Neural crest cell (in vitro differentiated cells): Measurements from ENCODE around the gene SF3A1. TPM values are rescaled to one million over a fixed set of nuclear protein-coding genes. Genes with fewer than 3 reads are reported as not detected.

Experiments
- DNase-seq: peaks from one replicate; pipeline ENCODE4 v3.0.0; 2021; ENCODE audit warnings: low read depth, mixed read lengths, low spot score
- H3K27ac Mint-ChIP-seq: one replicate; pipeline ENCODE4 v1.8.0; 2021; ENCODE audit warnings: mild to moderate bottlenecking, mixed read lengths; ENCODE audit not compliant: unreplicated experiment
- H3K27me3 Mint-ChIP-seq: 2 replicates; pipeline ENCODE4 v1.8.0; 2021; ENCODE audit warnings: low read depth, mild to moderate bottlenecking, mixed read lengths
- H3K36me3 Mint-ChIP-seq: 2 replicates; pipeline ENCODE4 v1.8.0; 2021; ENCODE audit warnings: low read depth, mild to moderate bottlenecking, mixed read lengths
- H3K4me1 Mint-ChIP-seq: 2 replicates; pipeline ENCODE4 v1.8.0; 2021; ENCODE audit warnings: mixed read lengths
- H3K4me3 Mint-ChIP-seq: one replicate; pipeline ENCODE4 v1.8.0; 2021; ENCODE audit warnings: mild to moderate bottlenecking, mixed read lengths
- H3K9me3 Mint-ChIP-seq: 2 replicates; pipeline ENCODE4 v1.8.0; 2021; ENCODE audit warnings: mixed read lengths
- CTCF ChIP-seq: fragments of 200-600 bp; sonication (generic); conservative IDR thresholded peaks from 2 replicates; pipeline ENCODE4 v1.5.0; 2021; ENCODE audit warnings: antibody characterized with exemption, mild to moderate bottlenecking
- total RNA-seq: library from RNA; stranded (reverse); gene quantifications from 2 replicates; pipeline ENCODE4 v1.2.1, GENCODE V29; 2021

SF3A1 gene
- total RNA-seq, 1 donor from 2014 or later, result 265 TPM

GRCh38 chr22:30305519-30305905, 51.2 kb downstream of the SF3A1 start:
- no peak overlapping the region for H3K27ac Mint-ChIP-seq
- H3K27me3 Mint-ChIP-seq, result no peaks in the 10 kb centered on the region
- H3K4me3 Mint-ChIP-seq, result no peak overlapping the region
- DNase-seq, result no peak
- TF ChIP-seq CTCF, result no peak
- H3K4me1 Mint-ChIP-seq, result peaks cover 14% of the 10 kb centered on the region
- H3K36me3 Mint-ChIP-seq, result no peaks in the 10 kb centered on the region
- H3K9me3 Mint-ChIP-seq, result no peaks in the 10 kb centered on the region

- TF ChIP-seq CTCF, result no peak
- Mint-ChIP-seq H3K4me3 (no peak overlapping the region), H3K27me3 (no peaks in the 10 kb centered on the region), H3K36me3 (no peaks in the 10 kb centered on the region), H3K9me3 (no peaks in the 10 kb centered on the region), H3K4me1 (peaks cover 14% of the 10 kb centered on the region), H3K27ac (peak overlapping the region; percentile 78)
- no peak for DNase-seq
Observed at GRCh38 chr22:30304495-30305244, 52.0 kb downstream of the SF3A1 start.

- peaks cover 7% of the 10 kb centered on the region for H3K4me1 Mint-ChIP-seq
- no peak overlapping the region for H3K4me3 Mint-ChIP-seq
- TF ChIP-seq CTCF, result no peak
- no peaks in the 10 kb centered on the region for H3K9me3 Mint-ChIP-seq
- no peaks in the 10 kb centered on the region for H3K36me3 Mint-ChIP-seq
- no peak for DNase-seq
- no peak overlapping the region for H3K27ac Mint-ChIP-seq
- H3K27me3 Mint-ChIP-seq, result no peaks in the 10 kb centered on the region
Observed at GRCh38 chr22:30302810-30303138, 53.9 kb downstream of the SF3A1 start.

GRCh38 chr22:30301995-30302809, 54.5 kb downstream of the SF3A1 start:
- Mint-ChIP-seq H3K9me3 (no peaks in the 10 kb centered on the region), H3K4me3 (no peak overlapping the region), H3K4me1 (peaks cover 7% of the 10 kb centered on the region), H3K27ac (peak overlapping the region; percentile 78), H3K27me3 (no peaks in the 10 kb centered on the region), H3K36me3 (no peaks in the 10 kb centered on the region)
- no peak for DNase-seq
- TF ChIP-seq CTCF, result no peak

GRCh38 chr22:30299322-30299721, 57.4 kb downstream of the SF3A1 start:
- no peak for TF ChIP-seq CTCF
- no peak overlapping the region for H3K27ac Mint-ChIP-seq

More at GRCh38 chr22:30299322-30299721, 57.4 kb downstream of the SF3A1 start:
- Mint-ChIP-seq H3K36me3 (no peaks in the 10 kb centered on the region), H3K4me3 (no peak overlapping the region), H3K27me3 (no peaks in the 10 kb centered on the region), H3K9me3 (no peaks in the 10 kb centered on the region), H3K4me1 (no peaks in the 10 kb centered on the region)
- no peak for DNase-seq
